ENCODE results near the gene KRTCAP3. TPM values are rescaled to one million over a fixed set of nuclear protein-coding genes. Genes with fewer than 3 reads are reported as not detected.
"Not testable (repeated sequence)": the region's sequence is repeated elsewhere in the genome, so short reads cannot be mapped to it uniquely, and the experiment has no call there.

Gene KRTCAP3
- polyA plus RNA-seq, 2 of the 4 experiments (the other 2 are of a cell fraction): 0.68 to 1.3 TPM

DNA sequence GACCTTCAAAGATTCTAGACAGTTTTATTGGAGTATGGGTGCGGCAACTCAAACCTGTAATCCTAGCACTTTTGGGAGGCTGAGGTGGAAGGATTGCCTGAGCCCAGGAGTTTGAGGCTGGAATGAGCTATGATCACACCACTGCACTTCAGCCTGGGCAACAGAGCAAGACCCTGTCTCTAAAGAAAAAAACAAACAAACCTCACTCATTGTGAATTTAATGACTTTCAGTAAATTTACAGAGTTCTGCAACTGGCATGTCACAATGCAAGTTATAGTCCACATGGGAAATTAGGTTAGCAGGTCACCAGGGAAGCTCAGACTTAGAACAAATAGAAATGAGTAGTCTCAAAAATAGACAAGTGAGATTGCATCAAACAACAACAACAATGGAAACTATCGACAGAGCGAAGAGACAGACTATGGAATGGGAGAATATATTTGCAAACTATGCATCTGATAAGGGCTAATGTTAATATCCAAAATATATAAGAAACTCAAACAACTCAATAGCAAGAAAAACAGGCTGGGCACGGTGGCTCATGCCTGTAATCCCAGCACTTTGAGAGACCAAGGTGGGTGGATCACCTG, 20.4 kb upstream of the KRTCAP3 start:
- POLR2A ChIA-PET: interaction anchor here (1.6 kb wide), 1 partner anchor 12 kb away, joined by 6 read pairs; the partner anchor contains the start of gene PPM1G
- DNase-seq (ENCODE audit: low read depth in 1 of 2, low spot score in 1 of 2) (no peak), ATAC-seq (no peak), FAIRE-seq (no peak)
- Histone ChIP-seq H3K4me3 (no peak overlapping the region), H3K27ac (no peak overlapping the region), H3K4me1 (no peaks in the 10 kb centered on the region), H3K4me2 (no peak overlapping the region), H3K9me3 (no peaks in the 10 kb centered on the region)
- CTCF ChIA-PET: interaction anchor here (0.9 to 1.5 kb wide), 3 partner anchors 9 to 14 kb away, joined by 4 to 5 read pairs (median 4); partner anchors contain the start of gene PPM1G
- WGBS (ENCODE audit: missing lambda C conversion rate): 76% methylated on average over 4 of the region's 4 CpGs
- no peak for TF ChIP-seq JUN (IDR thresholded peaks at IDR 0.05)
- TF ChIP-seq ESRRA (IDR thresholded peaks at IDR 0.05; ENCODE audit: borderline replicate concordance, low read length): no peak
- TF ChIP-seq HOXA7 (CRISPR knock-in tag; IDR thresholded peaks at IDR 0.05): no peak
- TF ChIP-seq, protein P1, sequence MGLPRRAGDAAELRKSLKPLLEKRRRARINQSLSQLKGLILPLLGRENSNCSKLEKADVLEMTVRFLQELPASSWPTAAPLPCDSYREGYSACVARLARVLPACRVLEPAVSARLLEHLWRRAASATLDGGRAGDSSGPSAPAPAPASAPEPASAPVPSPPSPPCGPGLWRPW (IDR thresholded peaks at IDR 0.05): no peak
- TF ChIP-seq CBX8 (IDR thresholded peaks at IDR 0.05): no peak
- no peak for TF ChIP-seq KDM5A (IDR thresholded peaks at IDR 0.05)
- no peak for TF ChIP-seq RFX5 (IDR thresholded peaks at IDR 0.05)
- TF ChIP-seq HOXB13 (CRISPR knock-in tag; IDR thresholded peaks at IDR 0.05; ENCODE audit: low read depth): no peak
- no peak for TF ChIP-seq MAZ (IDR thresholded peaks at IDR 0.05; ENCODE audit: borderline replicate concordance, low read depth, low read length)
- TF ChIP-seq ZNF302 (CRISPR knock-in tag; IDR thresholded peaks at IDR 0.05): no peak
- TF ChIP-seq RAD21 (conservative IDR thresholded peaks at IDR 0.05 in 1 of 2, IDR thresholded peaks at IDR 0.05 in 1 of 2): no peak
- TF ChIP-seq NFE2L2 (conservative IDR thresholded peaks at IDR 0.05; ENCODE audit: low read length): no peak
- no peak for TF ChIP-seq EHMT2 (IDR thresholded peaks at IDR 0.05; ENCODE audit: low read depth)

DNA sequence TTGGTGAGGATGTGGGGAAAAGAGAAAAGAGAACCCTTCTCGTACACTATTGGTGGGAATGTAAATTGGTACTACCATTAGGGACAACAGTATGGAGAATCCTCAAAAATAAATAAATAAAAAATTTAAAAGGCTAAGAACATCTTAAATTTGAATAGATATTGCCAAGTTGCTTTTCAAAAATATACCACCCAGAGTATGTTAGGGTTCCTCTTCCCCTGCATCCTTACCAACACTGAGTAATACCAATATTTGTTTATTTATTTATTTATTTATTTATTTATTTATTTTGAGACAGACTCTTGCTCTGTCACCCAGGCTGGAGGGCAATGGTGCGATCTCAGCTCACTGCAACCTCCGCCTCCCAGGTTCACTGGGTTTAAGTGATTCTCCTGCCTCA, 19.2 kb upstream of the KRTCAP3 start:
- CTCF ChIA-PET: interaction anchor here (10.4 kb wide), 1 partner anchor 15 kb away, joined by 72 read pairs; the partner anchor contains the start of gene PPM1G
- Histone ChIP-seq H3K4me2 (no peak overlapping the region), H3K27ac (no peak overlapping the region), H3K9me3 (no peaks in the 10 kb centered on the region), H3K4me3 (no peak overlapping the region), H3K4me1 (peaks cover 6% of the 10 kb centered on the region)
- no peak for FAIRE-seq
- ATAC-seq: no peak
- no peak for TF ChIP-seq GATA3 (IDR thresholded peaks at IDR 0.05; ENCODE audit: borderline replicate concordance)
- TF ChIP-seq ZSCAN20 (CRISPR knock-in tag; IDR thresholded peaks at IDR 0.05): no peak
- peak; percentile 27; the same call in 1 of the 2 replicates for TF ChIP-seq ZC3H11A (IDR thresholded peaks at IDR 0.05)
- no peak for TF ChIP-seq EHF (CRISPR knock-in tag; IDR thresholded peaks at IDR 0.05)
- TF ChIP-seq KDM1A (IDR thresholded peaks at IDR 0.05; ENCODE audit: low read depth): no peak
- no peak for TF ChIP-seq FOSB (CRISPR knock-in tag; IDR thresholded peaks at IDR 0.05)
- TF ChIP-seq RARB (CRISPR knock-in tag; IDR thresholded peaks at IDR 0.05): no peak
- no peak for DNase-seq (ENCODE audit: low read depth in 1 of 2, low spot score in 1 of 2)
- POLR2A ChIA-PET: interaction anchor here (2.3 kb wide), 1 partner anchor 13 kb away, joined by 6 read pairs; the partner anchor contains the start of gene PPM1G
- 91% methylated on average over 3 of the region's 3 CpGs for WGBS (ENCODE audit: missing lambda C conversion rate)

DNA sequence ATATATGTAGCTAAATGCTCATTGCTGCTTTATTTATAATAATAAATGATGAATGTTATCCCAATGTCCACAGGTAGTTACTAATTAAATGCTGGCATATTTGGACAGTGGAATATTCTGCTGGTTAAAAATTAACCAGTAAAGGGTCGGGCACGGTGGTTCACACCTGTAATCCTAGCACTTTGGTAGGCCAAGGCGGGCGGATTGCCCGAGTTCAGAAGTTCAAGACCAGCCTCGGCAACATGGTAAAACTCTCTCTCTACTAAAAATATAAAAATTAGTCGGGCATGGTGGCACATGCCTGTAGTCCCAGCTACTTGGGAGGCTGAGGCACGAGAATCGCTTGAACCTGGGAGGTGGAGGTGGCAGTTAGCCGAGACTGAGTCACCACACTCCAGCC, 17.1 kb upstream of the KRTCAP3 start:
- peaks cover 11% of the 10 kb centered on the region for H3K4me1 ChIP-seq
- POLR2A ChIA-PET: interaction anchor here (2.3 kb wide), 1 partner anchor 15 kb away, joined by 6 read pairs; the partner anchor contains the start of gene PPM1G
- DNase-seq (ENCODE audit: low read depth in 1 of 2, low spot score in 1 of 2); H3K4me3 ChIP-seq; H3K4me2 ChIP-seq; H3K27ac ChIP-seq; ATAC-seq; H3K9me3 ChIP-seq; FAIRE-seq: not testable (repeated sequence)
- WGBS (ENCODE audit: missing lambda C conversion rate): 58% methylated on average over 10 of the region's 10 CpGs
- CTCF ChIA-PET: interaction anchor here (1.1 to 10.4 kb wide), 3 partner anchors 17 to 258 kb away, joined by 5 to 72 read pairs (median 6); partner anchors contain the start of gene PPM1G

DNA sequence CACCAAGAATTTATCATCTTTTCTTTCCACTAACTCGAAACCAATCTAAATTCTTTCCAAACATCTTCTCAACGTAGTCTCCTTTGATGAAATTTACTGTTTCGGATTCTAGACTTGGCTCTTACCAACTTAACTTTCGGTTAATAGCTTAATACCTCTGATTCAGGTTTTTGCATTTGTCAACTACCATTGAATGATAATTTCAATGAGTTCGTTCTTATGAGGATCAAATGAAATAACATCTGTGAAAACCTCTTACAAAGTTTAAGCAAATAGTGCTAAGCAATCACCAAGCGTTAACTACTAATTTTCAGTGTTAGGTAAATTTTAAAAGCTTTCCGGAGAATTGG, 14.3 kb upstream of the KRTCAP3 start:
- TF ChIP-seq EP300 (IDR thresholded peaks at IDR 0.05) (no peak), JUNB (IDR thresholded peaks at IDR 0.05) (no peak)
- TF ChIP-seq, protein P2, sequence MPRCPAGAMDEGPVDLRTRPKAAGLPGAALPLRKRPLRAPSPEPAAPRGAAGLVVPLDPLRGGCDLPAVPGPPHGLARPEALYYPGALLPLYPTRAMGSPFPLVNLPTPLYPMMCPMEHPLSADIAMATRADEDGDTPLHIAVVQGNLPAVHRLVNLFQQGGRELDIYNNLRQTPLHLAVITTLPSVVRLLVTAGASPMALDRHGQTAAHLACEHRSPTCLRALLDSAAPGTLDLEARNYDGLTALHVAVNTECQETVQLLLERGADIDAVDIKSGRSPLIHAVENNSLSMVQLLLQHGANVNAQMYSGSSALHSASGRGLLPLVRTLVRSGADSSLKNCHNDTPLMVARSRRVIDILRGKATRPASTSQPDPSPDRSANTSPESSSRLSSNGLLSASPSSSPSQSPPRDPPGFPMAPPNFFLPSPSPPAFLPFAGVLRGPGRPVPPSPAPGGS (IDR thresholded peaks at IDR 0.05): no peak
- ChIA-PET POLR2A (interaction anchor here (0.6 to 3.1 kb wide), 9 partner anchors 9 to 276 kb away, joined by 3 to 78 read pairs (median 5); partner anchors contain the start of genes PPM1G and ZNF512), CTCF (interaction anchor here (1.3 to 10.4 kb wide), 7 partner anchors 8 to 75 kb away, joined by 3 to 72 read pairs (median 5); partner anchors contain the start of gene PPM1G)
- Histone ChIP-seq H3K27ac (peak overlapping the region; percentile 97 to 98), H3K4me3 (peak overlapping the region; percentile 89), H3K4me2 (peak overlapping the region; percentile 73), H3K4me1 (peaks cover 27% of the 10 kb centered on the region), H3K9me3 (no peaks in the 10 kb centered on the region)
- no peak for DNase-seq (ENCODE audit: low read depth in 1 of 2, low spot score in 1 of 2)
- FAIRE-seq: no peak
- ATAC-seq: no peak
- WGBS (ENCODE audit: missing lambda C conversion rate): 14% methylated on average over 7 of the region's 7 CpGs
